ENCODE data around the gene MGST1.

Gene MGST1

GRCh38 chr12:16329594-16329993 is 17.9 kb upstream of the MGST1 start:
- TF ChIP-seq, protein P1, sequence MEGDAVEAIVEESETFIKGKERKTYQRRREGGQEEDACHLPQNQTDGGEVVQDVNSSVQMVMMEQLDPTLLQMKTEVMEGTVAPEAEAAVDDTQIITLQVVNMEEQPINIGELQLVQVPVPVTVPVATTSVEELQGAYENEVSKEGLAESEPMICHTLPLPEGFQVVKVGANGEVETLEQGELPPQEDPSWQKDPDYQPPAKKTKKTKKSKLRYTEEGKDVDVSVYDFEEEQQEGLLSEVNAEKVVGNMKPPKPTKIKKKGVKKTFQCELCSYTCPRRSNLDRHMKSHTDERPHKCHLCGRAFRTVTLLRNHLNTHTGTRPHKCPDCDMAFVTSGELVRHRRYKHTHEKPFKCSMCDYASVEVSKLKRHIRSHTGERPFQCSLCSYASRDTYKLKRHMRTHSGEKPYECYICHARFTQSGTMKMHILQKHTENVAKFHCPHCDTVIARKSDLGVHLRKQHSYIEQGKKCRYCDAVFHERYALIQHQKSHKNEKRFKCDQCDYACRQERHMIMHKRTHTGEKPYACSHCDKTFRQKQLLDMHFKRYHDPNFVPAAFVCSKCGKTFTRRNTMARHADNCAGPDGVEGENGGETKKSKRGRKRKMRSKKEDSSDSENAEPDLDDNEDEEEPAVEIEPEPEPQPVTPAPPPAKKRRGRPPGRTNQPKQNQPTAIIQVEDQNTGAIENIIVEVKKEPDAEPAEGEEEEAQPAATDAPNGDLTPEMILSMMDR (IDR thresholded peaks at IDR 0.05; ENCODE audit: low read length, missing control alignments), result no peak
- no peak for DNase-seq (ENCODE audit: low read depth)
- no peak overlapping the region for H3K4me3 ChIP-seq (replicated peaks; ENCODE audit: low read depth, low read length)

DNA sequence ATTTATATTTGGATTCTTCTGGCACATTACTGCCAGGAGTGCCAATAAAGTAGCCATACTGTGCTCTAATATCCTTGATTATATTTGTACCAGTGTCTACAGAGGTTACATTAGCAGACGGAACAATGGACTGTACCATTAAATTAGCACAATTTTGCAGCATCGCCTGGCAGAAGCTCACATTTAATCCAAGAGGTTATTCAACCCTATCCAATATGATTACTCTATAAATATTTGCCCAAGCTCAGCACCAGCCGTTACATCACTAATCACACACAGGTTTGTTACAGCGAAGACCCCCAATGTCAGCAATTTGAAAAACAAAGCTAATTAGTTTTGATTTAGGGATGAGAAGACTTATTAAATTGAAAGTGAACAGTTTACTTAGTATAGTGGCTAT is 16.9 kb upstream of the MGST1 start:
- DNase-seq (ENCODE audit: low read depth), result no peak
- TF ChIP-seq, protein P1 (IDR thresholded peaks at IDR 0.05; ENCODE audit: low read length, missing control alignments), result no peak
- H3K4me3 ChIP-seq (replicated peaks; ENCODE audit: low read depth, low read length), result no peak overlapping the region

DNA sequence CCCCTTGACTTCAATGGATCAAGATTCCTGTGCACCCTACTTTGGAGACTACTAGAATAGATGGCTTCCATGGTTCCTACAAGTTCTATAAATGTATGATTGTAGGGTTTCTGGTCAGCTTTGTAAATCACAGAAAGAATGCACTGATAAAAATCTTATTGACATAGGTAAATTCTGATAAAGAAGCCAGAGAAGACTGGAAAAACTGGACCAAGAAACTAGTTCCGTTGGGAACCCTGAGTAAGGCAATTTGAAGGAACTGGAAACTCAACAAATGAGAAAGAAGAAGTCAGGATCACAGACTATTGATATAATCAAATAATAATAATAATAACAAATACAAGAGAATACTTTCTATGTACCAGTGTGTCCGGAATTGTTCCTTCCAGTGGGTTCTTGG is 15.4 kb upstream of the MGST1 start:
- no peak for DNase-seq (ENCODE audit: low read depth)
- no peak overlapping the region for H3K4me3 ChIP-seq (replicated peaks; ENCODE audit: low read depth, low read length)
- TF ChIP-seq, protein P1 (IDR thresholded peaks at IDR 0.05; ENCODE audit: low read length, missing control alignments), result no peak

- TF ChIP-seq, protein P1 (IDR thresholded peaks at IDR 0.05; ENCODE audit: low read length, missing control alignments), result no peak
- no peak overlapping the region for H3K4me3 ChIP-seq (replicated peaks; ENCODE audit: low read depth, low read length)
- DNase-seq (ENCODE audit: low read depth), result no peak
Observed at GRCh38 chr12:16335838-16336237, 11.6 kb upstream of the MGST1 start.

DNA sequence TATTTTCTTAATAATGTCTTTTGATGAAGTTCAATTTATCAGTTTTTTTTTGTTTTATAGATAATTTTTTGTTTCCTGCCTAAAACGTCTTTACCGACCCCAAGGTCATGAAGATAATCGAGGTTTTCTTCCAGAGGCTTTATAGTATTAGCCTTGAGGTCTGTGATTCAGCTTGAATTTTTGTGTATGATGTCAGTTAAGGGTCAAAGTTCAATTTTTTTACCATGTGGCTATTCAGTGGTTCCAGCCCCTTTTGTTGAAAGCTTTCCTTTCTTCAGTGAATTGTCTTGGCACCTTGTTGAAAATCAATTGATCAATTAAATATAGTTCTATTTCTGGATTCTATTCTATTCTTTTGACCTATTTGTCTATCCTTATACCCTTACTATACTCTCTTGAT is 3.2 kb upstream of the MGST1 start:
- H3K4me3 ChIP-seq (replicated peaks; ENCODE audit: low read depth, low read length), result no peak overlapping the region
- TF ChIP-seq, protein P1 (IDR thresholded peaks at IDR 0.05; ENCODE audit: low read length, missing control alignments), result no peak
- DNase-seq (ENCODE audit: low read depth), result no peak

DNA sequence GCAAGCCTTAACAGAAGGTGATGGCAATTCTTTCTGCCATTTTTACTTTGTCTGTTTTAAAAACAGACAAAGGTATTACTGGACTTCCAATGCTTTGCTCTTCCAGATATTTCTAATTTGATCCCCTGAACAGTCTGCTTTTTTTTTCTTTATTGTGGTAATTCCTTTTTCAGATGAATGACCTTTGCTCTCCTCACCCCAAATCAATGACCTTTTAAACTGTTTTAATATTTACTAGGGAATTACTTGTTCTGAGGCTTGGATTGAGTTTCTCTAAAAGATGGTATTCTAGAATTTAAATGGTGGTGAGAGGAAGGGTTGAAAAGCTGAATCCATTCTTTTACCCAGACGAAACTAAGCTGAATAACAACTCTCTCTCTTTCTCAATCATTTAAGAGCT is 2.3 kb upstream of the MGST1 start:
- DNase-seq (ENCODE audit: low read depth), result no peak
- no peak overlapping the region for H3K4me3 ChIP-seq (replicated peaks; ENCODE audit: low read depth, low read length)
- TF ChIP-seq, protein P1 (IDR thresholded peaks at IDR 0.05; ENCODE audit: low read length, missing control alignments), result no peak

DNA sequence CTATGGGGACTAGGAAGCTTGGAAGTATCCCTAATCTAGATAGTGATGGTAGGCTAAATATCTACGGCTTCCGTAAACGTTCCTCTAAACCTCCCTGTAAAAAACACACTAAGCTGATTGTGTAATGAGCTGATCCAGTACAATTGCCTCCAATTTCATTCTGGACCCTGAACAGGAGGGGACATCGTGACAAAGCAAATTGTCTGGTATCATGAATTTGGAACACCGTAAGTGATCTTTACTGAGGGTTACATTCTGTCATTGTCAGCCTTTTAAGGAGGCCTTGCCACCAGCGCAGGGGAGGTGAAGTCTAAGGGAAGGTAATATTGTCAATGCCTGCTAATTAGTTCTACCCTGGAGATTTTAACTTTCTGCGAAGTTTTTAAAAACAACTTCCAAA is 487 bp upstream of the MGST1 start:
- TF ChIP-seq, protein P1 (IDR thresholded peaks at IDR 0.05; ENCODE audit: low read length, missing control alignments), result no peak
- H3K4me3 ChIP-seq (replicated peaks; ENCODE audit: low read depth, low read length), result peak overlapping the region; percentile 69
- DNase-seq (ENCODE audit: low read depth), result no peak
